CD4-positive, alpha-beta T cell treated with Interleukin-1 beta for 1 hour (primary cell): ENCODE data around the gene MAGI2.

ENCODE experiments used
- DNase-seq, 2 donors: peaks; one replicate each; pipeline ENCODE4 v3.0.0-alpha.2; 2020 to 2022

MAGI2 gene

GRCh38 chr7:79453558-79454360 lies at the start of gene MAGI2:
Gene MAGI2 (minus strand): TSS chr7:79453667. CDS start chr7:79453320, 347 bp downstream.
- no peak for DNase-seq

DNA sequence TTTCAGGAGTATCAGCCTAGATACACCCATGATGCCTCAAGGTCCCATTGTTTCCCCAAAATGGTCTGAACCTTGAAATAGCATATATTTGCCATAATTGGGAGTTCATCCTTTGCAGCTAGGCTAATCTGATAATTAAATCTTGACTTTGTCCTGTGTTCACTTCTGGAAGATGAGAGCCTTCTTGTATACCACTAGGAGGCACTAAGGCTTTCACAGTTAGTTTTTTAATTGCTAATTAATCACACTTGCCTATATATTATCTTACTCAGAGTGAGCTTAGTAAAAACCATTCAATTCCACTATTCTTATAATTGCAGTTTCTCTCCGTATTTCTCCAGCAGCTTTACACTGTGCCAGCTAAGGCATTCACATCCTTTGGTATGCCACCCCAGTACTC lies 48.7 kb upstream of the MAGI2 start:
- no peak for DNase-seq

DNA sequence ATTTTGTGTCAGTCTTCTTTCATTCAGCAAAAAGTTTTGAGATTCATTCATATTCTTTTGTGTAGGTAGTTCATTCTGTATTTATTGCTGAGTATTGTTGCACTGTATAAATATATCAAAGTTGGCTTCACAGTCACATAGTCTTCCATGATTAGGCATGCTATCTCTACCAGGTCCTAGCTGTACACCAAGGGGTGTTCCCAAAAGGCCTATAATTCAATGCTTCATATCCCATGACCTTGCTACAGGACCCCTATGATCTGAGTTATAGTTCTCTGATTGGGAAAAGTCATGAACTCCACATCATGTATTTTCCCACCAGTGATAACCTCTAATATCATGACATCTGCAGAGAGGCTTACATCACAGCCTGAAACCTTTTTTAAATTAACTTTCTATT lies 47.3 kb upstream of the MAGI2 start:
- no peak for DNase-seq

DNA sequence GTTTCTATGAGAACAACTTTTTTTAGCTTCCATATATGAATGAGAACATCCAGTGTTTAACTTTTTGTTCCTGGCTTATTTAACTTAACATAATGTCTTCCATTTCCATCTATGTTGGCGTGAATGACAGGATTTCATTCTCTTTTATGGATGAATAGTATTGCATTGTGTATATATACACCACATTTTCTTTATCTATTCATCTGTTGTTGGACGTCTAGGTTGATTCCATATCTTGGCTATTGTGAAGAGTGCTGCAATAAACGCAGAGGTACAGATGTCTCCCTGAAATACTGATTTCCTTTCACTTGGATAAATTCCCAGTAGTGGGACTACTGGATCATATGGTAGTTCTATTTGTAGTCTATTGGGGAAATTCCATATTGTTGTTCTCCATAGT lies 44.3 kb upstream of the MAGI2 start:
- DNase-seq = no peak

DNA sequence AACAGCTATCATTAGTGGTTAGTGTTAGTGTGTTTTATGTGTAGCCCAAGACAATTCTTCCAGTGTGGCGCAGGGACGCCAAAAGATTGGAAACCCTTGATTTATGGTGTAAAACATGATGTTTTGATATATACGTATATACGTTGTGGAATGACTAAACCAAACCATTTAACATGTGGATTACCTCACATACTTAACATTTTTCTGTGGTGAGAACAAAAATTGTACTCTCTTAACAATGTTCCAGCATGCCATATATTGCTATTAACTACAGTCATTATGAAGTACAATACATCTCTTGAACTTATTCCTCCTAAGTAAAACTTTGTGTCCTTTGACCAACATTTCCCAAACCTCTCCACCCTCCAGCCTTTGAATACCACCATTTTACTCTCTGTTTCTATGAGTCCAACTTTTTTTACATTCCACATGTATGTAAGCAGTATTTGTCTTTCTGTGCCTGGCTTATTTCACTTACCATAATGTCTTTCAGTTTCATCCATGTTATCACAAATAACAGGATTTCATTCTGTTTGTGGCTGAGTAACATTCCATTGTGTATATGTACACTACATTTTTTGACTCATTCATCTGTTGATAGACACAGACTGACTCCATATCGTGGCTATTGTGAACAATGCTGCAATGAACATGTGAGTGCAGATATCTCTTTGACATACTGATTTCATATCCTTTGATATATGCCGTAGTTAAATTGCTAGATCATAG lies 42.2 kb upstream of the MAGI2 start:
- DNase-seq = no peak

GRCh38 chr7:79494046-79494445 lies 40.6 kb upstream of the MAGI2 start:
- DNase-seq = no peak

- DNase-seq = no peak
These were observed 35.9 kb upstream of the MAGI2 start for GRCh38 chr7:79489371-79489770.

- DNase-seq = no peak
These were observed 24.9 kb upstream of the MAGI2 start for GRCh38 chr7:79478386-79478785.

- no peak for DNase-seq
These were observed 22.0 kb upstream of the MAGI2 start for GRCh38 chr7:79475455-79475854.

DNA sequence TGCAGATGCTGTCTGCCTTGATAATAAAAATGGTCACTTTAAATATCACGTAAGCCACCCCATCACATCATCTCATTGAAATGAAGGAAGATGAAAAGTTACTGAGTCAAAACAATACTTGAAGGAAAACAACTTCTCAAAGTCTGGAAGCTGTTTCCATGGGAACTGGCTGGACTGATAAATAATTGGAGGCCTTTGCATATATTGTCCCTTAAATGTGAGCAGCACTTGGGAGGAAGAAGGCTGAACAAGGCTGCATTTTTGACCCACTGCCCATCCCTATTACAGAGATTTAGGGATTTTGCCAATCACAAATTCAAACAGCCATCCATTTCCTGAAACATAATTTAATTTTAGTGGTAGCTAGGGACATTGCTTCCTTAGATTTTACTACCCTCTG lies 18.2 kb upstream of the MAGI2 start:
- DNase-seq = no peak

DNA sequence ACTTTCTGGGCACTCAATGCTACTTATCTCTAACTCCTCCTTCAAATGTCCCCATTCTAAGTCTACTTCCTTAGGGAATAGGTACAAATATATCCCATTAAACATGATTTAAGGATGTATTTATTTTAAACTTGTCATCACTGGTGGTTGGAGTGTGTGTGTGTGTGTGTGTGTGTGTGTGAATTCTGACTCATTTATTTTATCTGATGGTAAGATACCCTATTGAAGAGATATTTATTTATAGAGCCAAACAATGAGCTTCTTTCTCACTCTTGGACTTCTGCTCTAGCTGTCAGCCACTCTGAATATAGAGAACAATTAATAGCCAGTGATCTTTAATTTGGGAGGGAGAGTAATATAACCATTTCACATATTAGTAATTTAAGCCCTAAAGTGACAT lies 17.8 kb upstream of the MAGI2 start:
- no peak for DNase-seq

DNA sequence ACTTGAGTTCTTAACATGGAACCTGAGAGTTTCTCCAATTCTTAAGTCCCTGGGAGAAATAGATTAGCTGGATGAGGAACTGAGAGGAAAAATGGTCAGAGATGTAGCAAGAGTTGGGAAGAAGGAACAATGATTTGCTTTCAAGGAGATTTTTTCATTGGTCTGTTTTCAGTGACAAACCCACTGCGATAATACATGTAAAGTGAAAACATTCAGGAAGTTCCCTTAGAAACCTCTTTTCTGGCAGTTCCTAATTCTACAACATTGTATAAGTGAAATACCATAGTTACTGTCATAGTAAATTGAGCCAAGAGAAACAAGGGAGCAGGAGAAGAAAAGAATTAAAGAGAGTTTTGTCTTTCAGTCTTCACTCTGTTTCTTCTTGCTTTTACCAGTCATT lies 12.1 kb upstream of the MAGI2 start:
- DNase-seq = no peak

DNA sequence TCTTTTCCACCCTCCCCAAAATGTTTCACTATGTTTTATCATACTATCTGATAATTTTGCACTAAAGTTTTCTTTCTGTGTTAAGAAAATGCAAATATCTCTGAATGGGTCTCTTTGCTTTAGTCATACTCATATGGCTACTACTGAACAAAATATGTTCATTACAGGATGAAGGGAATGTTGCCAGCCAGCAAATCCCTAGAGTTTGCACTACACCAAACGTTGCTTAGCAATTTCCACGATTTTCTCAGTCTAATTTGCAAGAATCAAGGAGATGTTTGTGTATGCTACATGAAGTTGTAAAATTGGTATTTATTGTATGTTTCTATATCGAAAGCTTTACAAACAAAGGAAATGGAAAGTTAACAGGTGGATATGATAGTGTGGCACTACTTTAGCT lies 10.6 kb upstream of the MAGI2 start:
- DNase-seq = no peak

GRCh38 chr7:79462390-79462789 lies 8.9 kb upstream of the MAGI2 start:
- DNase-seq = no peak

GRCh38 chr7:79461660-79462059 lies 8.2 kb upstream of the MAGI2 start:
- DNase-seq = no peak

DNA sequence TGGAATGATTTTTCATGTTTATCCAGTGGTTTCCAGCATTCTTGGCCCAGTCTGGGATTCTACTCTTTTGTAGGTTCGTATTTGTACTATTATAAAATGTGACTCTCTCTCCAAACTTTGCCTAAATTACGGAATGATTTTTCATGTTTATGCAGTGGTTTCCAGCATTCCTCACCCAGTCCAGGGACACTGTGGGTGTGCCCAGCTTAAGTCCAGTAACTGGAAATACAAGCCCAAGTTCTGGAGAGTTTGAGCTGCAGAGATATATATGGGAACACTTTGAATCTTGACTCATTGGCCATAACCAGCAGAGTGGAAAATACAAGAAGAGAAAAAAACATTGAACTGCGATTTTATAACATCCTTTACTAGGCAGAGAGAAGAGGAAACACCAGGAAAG lies 5.9 kb upstream of the MAGI2 start:
- DNase-seq = no peak

GRCh38 chr7:79458796-79459195 lies 5.3 kb upstream of the MAGI2 start:
- DNase-seq = no peak

DNA sequence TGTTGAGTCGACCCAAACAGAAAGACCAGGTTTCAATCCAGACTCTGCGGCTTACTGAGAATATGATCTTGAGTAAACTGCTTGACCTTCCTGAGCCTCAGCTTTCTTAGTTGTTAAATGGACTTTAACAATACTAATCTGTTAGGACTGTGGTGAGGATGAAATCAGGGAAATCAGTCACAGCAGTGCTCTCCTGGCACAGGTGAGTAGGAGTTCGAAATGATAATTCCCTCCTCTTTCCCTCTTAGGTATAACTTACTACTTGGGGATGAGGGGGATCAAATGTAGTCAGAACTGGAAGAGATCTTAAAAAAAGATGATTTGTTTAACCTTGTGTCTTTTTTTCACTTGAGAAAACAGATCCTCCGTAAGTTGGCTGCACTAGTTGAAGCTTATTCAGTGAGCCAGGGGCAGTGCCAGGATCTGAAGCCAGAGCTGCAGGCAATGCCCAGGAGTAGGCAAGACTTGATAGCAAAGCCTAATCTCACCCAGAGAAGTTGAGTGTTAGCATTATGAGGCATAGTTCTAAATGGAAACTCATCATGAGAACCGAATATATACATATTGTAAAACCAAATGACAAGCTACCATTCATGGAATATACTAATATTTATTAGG lies 1.8 kb upstream of the MAGI2 start:
- DNase-seq = no peak

DNA sequence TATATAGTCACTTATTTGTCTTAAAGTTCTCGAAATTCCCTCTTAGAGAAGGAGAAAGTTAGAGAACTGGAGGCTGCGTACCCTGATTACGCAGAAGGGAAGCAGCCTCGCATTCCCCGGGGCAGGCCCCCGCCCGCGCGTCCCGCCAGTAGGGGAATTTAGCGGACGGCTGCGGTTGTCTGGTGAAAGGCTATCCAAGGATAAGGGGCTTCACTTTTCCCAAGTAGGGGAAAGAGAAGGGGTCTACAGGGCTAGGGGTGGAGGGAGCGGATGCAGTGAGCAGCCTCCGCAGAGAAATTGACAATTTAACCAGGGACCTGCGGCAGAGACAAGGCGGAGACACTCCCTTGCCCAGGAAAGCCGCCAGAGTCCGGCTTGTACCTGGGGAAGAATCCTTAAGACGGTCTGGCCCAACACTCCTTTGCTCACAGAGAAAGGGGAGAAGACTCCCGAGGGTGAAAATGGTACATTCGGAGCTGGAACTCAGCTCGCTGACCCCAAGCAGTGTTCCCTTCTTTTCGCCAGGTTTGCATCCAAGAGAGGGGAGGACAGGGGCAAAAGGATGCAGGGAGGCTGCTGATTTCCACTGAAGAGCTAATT lies 994 bp upstream of the MAGI2 start:
- DNase-seq = no peak

- no peak for DNase-seq
These were observed 255 bp downstream of the MAGI2 start for GRCh38 chr7:79453266-79453557.

DNA sequence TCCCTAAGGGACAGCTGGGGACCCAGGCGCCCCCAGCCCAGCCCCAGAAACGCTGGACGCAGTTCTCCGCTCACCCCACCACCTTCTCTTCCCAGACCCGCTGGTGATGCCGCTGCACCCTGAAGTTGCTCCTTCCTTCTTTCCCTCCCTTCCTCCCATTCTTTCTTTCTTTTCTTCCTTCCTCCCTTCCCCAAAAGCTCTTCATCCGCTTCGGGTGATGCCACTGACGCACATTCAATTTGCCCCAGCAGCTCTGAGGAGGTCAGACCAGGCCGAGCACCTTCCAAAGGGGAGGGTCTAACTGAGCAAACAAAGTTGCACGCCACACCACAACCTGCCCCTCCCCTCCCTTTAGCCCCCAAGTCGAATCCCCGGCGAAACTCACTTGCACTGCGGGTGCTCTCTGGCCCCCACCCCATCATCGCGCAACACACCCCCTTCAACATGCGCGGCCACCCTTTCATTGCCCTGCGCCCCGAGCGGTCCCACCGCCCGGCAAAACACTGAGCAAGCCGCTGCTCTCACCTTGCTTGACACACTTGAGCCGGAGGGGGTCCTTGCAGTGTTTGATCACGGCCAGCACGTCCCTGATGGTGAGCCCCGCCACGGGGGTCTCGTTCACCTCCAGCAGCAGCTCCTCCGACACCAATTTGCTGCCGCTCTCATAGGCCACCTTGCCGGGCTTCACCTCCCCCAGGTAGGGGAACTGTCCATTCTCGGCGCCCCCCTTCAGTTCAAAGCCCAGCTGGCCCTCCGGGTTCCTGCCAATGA lies 787 bp downstream of the MAGI2 start:
- no peak for DNase-seq

DNA sequence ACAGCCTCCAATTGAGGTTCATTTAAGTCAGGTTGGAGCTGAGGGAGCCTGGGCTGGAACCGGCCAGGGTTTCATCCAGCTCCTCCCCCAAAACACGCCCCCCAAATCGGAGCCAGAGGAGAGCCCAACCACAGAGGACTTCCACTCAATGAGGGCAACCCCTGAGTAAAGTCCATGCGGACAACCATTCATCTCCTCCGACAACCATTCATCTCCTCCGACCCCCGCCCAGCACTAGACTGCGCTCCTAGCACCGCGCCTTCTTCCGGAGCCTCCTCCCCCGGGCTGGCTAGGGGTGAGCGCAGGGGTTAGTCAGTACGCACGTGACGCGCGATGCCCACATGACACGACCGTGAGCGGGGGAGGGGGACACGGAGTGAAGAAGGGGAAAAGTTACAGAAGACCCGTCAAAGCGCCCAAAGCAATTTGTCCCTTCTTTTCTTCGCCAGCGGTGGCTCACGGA lies 1.4 kb downstream of the MAGI2 start:
- no peak for DNase-seq

DNA sequence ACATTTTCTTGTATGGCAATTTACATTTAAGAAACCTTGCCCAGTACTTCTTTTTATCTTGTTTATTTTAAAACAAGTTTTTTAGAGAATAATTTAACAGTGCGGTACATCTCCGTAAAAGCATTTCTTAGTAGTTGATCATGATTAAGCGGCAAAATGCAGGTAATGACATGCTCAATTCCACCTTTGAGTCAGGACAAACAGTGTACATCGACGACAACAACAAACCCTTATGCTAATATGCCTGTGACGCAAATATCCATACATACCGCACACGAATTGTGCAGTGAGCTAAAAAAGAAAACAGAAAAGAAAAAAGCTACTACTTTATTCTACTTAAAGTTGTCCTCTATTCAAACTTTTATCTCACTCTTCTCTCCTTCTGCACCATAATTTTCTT lies 1.9 kb downstream of the MAGI2 start:
- DNase-seq = no peak
